Cardiac fibroblast (primary cell): ENCODE results near the gene PRKAA2.
A peak's percentile ranks its signal among the peaks of the same experiment; 100 is the strongest.

Experiments used
- DNase-seq, 2 donors: peaks; one replicate each; pipeline versions ENCODE4 v3.0.0 to v3.0.0-alpha.2; 2010; ENCODE audit warnings: low read depth in 2 of 2
- H3K4me3 ChIP-seq, 2 donors: replicated peaks in 1 of 2; 1 replicate in 1 of 2; 2 replicates in 1 of 2; pipeline ENCODE4 v1.5.1; 2011; ENCODE audit warnings: low read depth in 2 of 2, low read length in 2 of 2, mild to moderate bottlenecking in 2 of 2, moderate library complexity in 1 of 2
- TF ChIP-seq, protein P1 (sequence below): IDR thresholded peaks from one replicate; pipeline ENCODE4 v1.5.1; 2011; ENCODE audit warnings: low read depth, mild to moderate bottlenecking, low read length, inconsistent platforms

PRKAA2 gene

DNA sequence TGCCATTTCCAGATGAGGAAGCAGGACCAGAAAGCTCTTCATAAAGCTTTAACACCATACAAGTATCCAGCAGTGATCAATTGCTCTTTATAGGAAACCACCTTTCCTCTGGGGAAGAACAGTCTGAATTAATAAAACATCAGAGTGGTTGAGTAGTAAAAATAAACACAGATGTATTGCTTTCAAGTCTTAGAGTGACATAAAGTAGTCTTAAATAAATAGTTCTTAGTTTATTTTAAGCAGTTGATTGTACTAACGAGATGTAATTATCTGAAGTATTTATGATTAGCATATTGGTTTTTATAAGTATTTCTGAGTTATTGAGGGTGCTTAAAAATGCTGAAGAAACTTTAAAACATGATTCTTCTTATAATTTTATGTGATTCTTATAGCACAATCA lies 67.0 kb downstream of the PRKAA2 start:
- TF ChIP-seq, protein P1, sequence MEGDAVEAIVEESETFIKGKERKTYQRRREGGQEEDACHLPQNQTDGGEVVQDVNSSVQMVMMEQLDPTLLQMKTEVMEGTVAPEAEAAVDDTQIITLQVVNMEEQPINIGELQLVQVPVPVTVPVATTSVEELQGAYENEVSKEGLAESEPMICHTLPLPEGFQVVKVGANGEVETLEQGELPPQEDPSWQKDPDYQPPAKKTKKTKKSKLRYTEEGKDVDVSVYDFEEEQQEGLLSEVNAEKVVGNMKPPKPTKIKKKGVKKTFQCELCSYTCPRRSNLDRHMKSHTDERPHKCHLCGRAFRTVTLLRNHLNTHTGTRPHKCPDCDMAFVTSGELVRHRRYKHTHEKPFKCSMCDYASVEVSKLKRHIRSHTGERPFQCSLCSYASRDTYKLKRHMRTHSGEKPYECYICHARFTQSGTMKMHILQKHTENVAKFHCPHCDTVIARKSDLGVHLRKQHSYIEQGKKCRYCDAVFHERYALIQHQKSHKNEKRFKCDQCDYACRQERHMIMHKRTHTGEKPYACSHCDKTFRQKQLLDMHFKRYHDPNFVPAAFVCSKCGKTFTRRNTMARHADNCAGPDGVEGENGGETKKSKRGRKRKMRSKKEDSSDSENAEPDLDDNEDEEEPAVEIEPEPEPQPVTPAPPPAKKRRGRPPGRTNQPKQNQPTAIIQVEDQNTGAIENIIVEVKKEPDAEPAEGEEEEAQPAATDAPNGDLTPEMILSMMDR: no peak
- DNase-seq: no peak

DNA sequence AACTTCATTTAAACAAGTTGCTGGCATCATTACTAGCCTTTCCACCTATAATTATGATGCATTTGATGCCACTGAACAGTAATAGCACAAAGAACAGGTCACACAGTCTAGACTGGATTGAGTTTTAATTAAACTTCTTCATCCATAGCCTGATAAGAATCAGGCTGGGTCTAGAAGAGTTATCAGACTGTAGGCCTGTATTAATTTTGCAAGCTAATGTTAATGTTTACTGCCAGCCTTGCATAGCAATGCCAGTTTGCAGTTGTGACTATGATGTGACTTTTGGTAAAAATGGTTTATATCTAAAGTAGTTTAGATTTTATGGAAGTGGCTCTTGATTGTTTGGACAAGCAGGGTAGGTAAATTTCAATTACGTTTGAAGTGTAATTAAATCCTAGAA lies 68.0 kb downstream of the PRKAA2 start:
- TF ChIP-seq, protein P1: no peak
- no peak overlapping the region for H3K4me3 ChIP-seq
- DNase-seq: no peak

More for the DNA sequence above, 67.0 kb downstream of the PRKAA2 start:
- H3K4me3 ChIP-seq: no peak overlapping the region

DNA sequence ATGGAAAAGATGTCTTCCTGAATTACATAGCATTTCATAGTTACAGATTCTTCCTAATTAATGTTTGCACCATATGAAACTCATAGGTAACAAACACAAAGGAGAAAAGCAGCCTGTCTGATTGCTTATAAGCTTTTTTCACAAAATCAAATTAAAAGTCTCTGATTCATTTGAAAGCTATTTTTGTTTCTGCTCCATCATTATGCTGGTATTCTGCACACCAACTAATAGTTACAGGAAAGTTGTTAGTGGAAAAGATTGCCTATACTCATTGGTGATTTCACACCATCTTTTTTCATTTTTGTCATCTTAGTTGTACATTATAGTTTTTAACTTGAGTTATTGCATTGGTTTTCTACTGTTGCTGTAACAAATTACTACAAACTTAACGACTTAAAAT lies 70.0 kb downstream of the PRKAA2 start:
- H3K4me3 ChIP-seq: no peak overlapping the region
- peak in 1 of 2 donors; percentile 22 for DNase-seq
- TF ChIP-seq, protein P1: no peak

DNA sequence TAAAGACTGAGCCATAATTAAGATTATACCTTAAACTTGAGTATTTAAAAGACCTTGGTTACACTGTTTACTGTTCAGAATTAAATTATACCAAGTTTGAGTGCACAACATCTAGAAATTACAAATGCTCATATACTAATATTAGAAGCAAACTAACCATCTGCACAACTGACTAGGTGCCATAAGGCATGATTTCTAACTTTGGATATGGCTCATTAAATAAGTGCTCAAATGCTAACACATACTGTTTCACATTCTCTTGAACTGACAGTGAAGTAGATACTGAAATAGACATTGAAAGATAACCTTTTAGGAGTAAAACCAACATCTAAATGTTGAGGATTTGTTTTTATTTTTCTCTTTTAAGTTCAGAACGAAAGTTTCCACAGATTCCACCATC lies 74.1 kb downstream of the PRKAA2 start:
- no peak for DNase-seq
- TF ChIP-seq, protein P1: no peak
- no peak overlapping the region for H3K4me3 ChIP-seq

DNA sequence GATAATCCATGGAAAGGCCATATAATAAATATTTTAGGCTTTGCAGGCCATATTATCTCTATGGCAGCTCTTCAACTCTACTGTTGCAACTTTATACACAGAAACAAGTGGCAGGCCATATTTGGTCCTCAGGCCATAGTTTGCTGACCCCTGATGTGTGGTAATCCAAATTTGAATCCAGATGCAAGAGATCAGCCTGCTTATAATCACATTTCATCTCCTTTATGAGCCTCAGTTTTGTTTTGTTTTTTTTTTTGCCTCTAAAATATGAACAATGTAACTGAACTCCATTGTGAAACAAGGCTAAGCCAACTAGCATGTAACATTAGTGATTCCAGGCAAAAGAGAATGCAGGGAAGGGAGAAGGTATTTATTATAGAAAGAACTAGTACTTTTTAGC lies 81.6 kb downstream of the PRKAA2 start:
- TF ChIP-seq, protein P1: no peak
- H3K4me3 ChIP-seq: no peak overlapping the region
- DNase-seq: no peak

DNA sequence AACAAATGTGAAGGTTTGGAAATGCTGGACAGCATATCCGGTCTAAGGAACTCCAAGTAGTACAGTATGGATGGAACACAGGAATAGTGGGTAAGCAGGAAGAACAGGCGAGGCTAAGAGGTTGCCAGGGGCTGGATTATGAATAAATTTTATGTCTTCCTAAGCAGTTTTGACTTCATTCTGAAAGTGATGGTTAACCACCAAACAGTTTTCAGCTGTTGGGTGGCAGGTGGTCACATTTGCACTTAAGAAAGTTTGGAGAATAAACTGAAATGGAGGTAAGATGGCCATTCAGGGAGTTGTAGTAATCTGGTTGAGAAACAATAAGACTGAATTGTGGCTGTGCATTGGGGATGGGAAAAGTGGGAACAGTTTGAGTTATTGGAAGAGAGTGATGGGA lies 83.8 kb downstream of the PRKAA2 start:
- TF ChIP-seq, protein P1: no peak
- no peak for DNase-seq
- no peak overlapping the region for H3K4me3 ChIP-seq

DNA sequence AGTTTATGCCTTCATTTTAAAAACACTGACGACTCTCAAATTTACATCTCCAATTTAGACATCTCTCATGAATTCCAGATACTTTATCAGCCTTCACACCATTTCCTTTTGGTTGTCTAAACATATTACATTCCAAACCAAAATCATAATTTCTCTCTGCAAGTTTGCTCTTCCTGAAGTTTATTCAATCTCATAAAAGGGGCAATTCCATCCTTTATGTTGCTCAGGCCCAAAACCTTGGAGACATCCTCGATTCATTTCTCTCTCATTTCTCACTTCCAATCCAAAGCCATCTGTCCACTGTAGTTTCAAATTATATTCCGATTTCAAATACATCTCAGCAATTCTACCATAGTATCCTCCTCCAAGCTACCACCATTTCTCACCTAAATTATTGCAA lies 100.1 kb downstream of the PRKAA2 start:
- TF ChIP-seq, protein P1: no peak
- DNase-seq: no peak
- no peak overlapping the region for H3K4me3 ChIP-seq
